H9 (cell line): ENCODE measurements around the gene CDK6. TPM values are rescaled to one million over a fixed set of nuclear protein-coding genes. Genes with fewer than 3 reads are reported as not detected.

Source experiments
- DNase-seq: peaks from one replicate; pipeline ENCODE4 v3.0.0-alpha.2; 2017
- H2AFZ ChIP-seq: one replicate; pipeline ENCODE4 v1.6.1; 2013; ENCODE audit warnings: mild to moderate bottlenecking, low read length, control low read depth, moderate library complexity
- H2AK5ac ChIP-seq: 2 replicates; pipeline ENCODE4 v1.6.1; 2013; ENCODE audit warnings: low read length, control low read depth, mixed read lengths; ENCODE audit not compliant: insufficient read length
- H2BK120ac ChIP-seq: one replicate; pipeline ENCODE4 v1.6.1; 2013; ENCODE audit warnings: low read depth, mild to moderate bottlenecking, low read length, control low read depth, inconsistent platforms; ENCODE audit not compliant: poor library complexity, severe bottlenecking
- H2BK12ac ChIP-seq: 2 replicates; pipeline ENCODE4 v1.6.1; 2013; ENCODE audit warnings: low read length, control low read depth, mixed read lengths, low read depth; ENCODE audit not compliant: insufficient read length
- H2BK15ac ChIP-seq: 2 replicates; pipeline ENCODE4 v1.6.1; 2013; ENCODE audit warnings: low read depth, low read length, control low read depth
- H2BK20ac ChIP-seq: one replicate; pipeline ENCODE4 v1.6.1; 2013; ENCODE audit warnings: low read depth, mild to moderate bottlenecking, low read length, control low read depth, inconsistent platforms; ENCODE audit not compliant: poor library complexity, severe bottlenecking
- H2BK5ac ChIP-seq: 2 replicates; pipeline ENCODE4 v1.6.1; 2013; ENCODE audit warnings: low read length, control low read depth, mixed read lengths; ENCODE audit not compliant: insufficient read length
- H3K14ac ChIP-seq: 2 replicates; pipeline ENCODE4 v1.6.1; 2013; ENCODE audit warnings: low read length, control low read depth; ENCODE audit not compliant: insufficient read depth
- H3K18ac ChIP-seq: 2 replicates; pipeline ENCODE4 v1.6.1; 2013; ENCODE audit warnings: low read depth, mild to moderate bottlenecking, mixed read lengths, low read length, control low read depth; ENCODE audit not compliant: insufficient read length
- H3K23ac ChIP-seq: 2 replicates; pipeline ENCODE4 v1.6.1; 2013; ENCODE audit warnings: low read length, control low read depth, mixed read lengths, low read depth; ENCODE audit not compliant: insufficient read length
- H3K23me2 ChIP-seq: 2 replicates; pipeline ENCODE4 v1.6.1; 2013; ENCODE audit warnings: low read depth, mild to moderate bottlenecking, mixed read lengths, low read length, control low read depth; ENCODE audit not compliant: insufficient read length, poor library complexity, severe bottlenecking
- H3K27ac ChIP-seq: 2 replicates; pipeline ENCODE4 v1.5.1; 2013; ENCODE audit warnings: low read length, control low read depth, mixed read lengths, low read depth; ENCODE audit not compliant: insufficient read length
- H3K27me3 ChIP-seq: 2 replicates; pipeline ENCODE4 v1.6.1; 2013; ENCODE audit warnings: low read length, control low read depth, inconsistent platforms; ENCODE audit not compliant: insufficient read depth
- H3K4ac ChIP-seq: 2 replicates; pipeline ENCODE4 v1.6.1; 2013; ENCODE audit warnings: low read depth, mild to moderate bottlenecking, control low read depth, inconsistent platforms, low read length, moderate library complexity
- H3K4me1 ChIP-seq: 2 replicates; pipeline ENCODE4 v1.6.1; 2013; ENCODE audit warnings: low read length, control low read depth, inconsistent platforms; ENCODE audit not compliant: insufficient read depth
- H3K4me2 ChIP-seq: 2 replicates; pipeline ENCODE4 v1.6.1; 2013; ENCODE audit warnings: low read length, control low read depth, mixed read lengths; ENCODE audit not compliant: insufficient read length, insufficient read depth
- H3K56ac ChIP-seq: 2 replicates; pipeline ENCODE4 v1.6.1; 2013; ENCODE audit warnings: low read depth, mild to moderate bottlenecking, mixed read lengths, low read length, control low read depth; ENCODE audit not compliant: insufficient read length
- H3K79me1 ChIP-seq: 2 replicates; pipeline ENCODE4 v1.6.1; 2013; ENCODE audit warnings: low read depth, mild to moderate bottlenecking, moderate library complexity, low read length, control low read depth, inconsistent platforms; ENCODE audit not compliant: insufficient read depth, poor library complexity, severe bottlenecking
- H3K79me2 ChIP-seq: 2 replicates; pipeline ENCODE4 v1.6.1; 2013; ENCODE audit warnings: low read length, control low read depth, inconsistent platforms; ENCODE audit not compliant: insufficient read depth
- H3K9ac ChIP-seq: 2 replicates; pipeline ENCODE4 v1.6.1; 2013; ENCODE audit warnings: low read length, control low read depth, mixed read lengths; ENCODE audit not compliant: insufficient read length; ENCODE audit errors: extremely low read depth
- H3K9me3 ChIP-seq: one replicate; pipeline ENCODE4 v1.6.1; 2013; ENCODE audit warnings: low read depth, low read length, inconsistent platforms; ENCODE audit not compliant: control insufficient read depth
- H3T11ph ChIP-seq: one replicate; pipeline ENCODE4 v1.6.1; 2013; ENCODE audit warnings: mild to moderate bottlenecking, low read length, control low read depth, inconsistent platforms
- H4K20me1 ChIP-seq: one replicate; pipeline ENCODE4 v1.6.1; 2013; ENCODE audit not compliant: control insufficient read depth, insufficient read length, insufficient read depth
- H4K5ac ChIP-seq: 2 replicates; pipeline ENCODE4 v1.6.1; 2013; ENCODE audit warnings: low read depth, mild to moderate bottlenecking, mixed read lengths, low read length, control low read depth; ENCODE audit not compliant: insufficient read length
- H4K8ac ChIP-seq: replicated peaks from 2 replicates; pipeline ENCODE4 v1.6.1; 2013; ENCODE audit warnings: low read length, control low read depth, mixed read lengths, low read depth; ENCODE audit not compliant: insufficient read length
- H4K91ac ChIP-seq: 2 replicates; pipeline ENCODE4 v1.6.1; 2013; ENCODE audit warnings: low read depth, mild to moderate bottlenecking, moderate library complexity, mixed read lengths, low read length, control low read depth; ENCODE audit not compliant: insufficient read length
- H3K27ac Mint-ChIP-seq, 3 experiments: 2 replicates in 2 of 3; 3 replicates in 1 of 3; pipeline ENCODE4 v1.8.0; 2020 to 2021; ENCODE audit warnings: mixed read lengths in 3 of 3, mild to moderate bottlenecking in 1 of 3, moderate library complexity in 1 of 3
- H3K27me3 Mint-ChIP-seq: 2 replicates; pipeline ENCODE4 v1.8.0; 2021; ENCODE audit warnings: low read depth, mild to moderate bottlenecking, moderate library complexity, mixed read lengths
- H3K36me3 Mint-ChIP-seq, 3 experiments: 2 replicates in 2 of 3; 3 replicates in 1 of 3; pipeline ENCODE4 v1.8.0; 2020 to 2021; ENCODE audit warnings: low read depth in 3 of 3, mixed read lengths in 3 of 3; ENCODE audit not compliant: insufficient read depth in 1 of 3
- H3K4me1 Mint-ChIP-seq, 2 experiments: 2 replicates each; pipeline ENCODE4 v1.8.0; 2020; ENCODE audit warnings: mixed read lengths in 2 of 2
- H3K4me3 Mint-ChIP-seq, 2 experiments: 2 replicates in 1 of 2; 3 replicates in 1 of 2; pipeline ENCODE4 v1.8.0; 2020 to 2021; ENCODE audit warnings: mild to moderate bottlenecking in 2 of 2, mixed read lengths in 2 of 2, moderate library complexity in 1 of 2
- H3K9me3 Mint-ChIP-seq, 2 experiments: 2 replicates in 1 of 2; 3 replicates in 1 of 2; pipeline ENCODE4 v1.8.0; 2020; ENCODE audit warnings: mild to moderate bottlenecking in 2 of 2, mixed read lengths in 2 of 2, moderate library complexity in 1 of 2
- total RNA-seq: library from RNA; stranded (reverse); gene quantifications from 2 replicates; pipeline ENCODE4 v1.2.1, GENCODE V29; 2021
- TF ChIP-seq, protein P1 (sequence below): fragments of 200-600 bp; sonication (generic); conservative IDR thresholded peaks from 3 replicates; pipeline ENCODE4 v1.8.0; 2021; ENCODE audit warnings: antibody characterized with exemption, mild to moderate bottlenecking

CDK6 gene
- total RNA-seq, 1 experiment from 2014 or later = 30.0 TPM

- Histone ChIP-seq H3K4ac (no peak overlapping the region), H3K14ac (no peak overlapping the region), H4K5ac (no peak overlapping the region), H2BK15ac (no peak overlapping the region), H3T11ph (no peak overlapping the region), H3K9ac (no peak overlapping the region), H2AK5ac (no peak overlapping the region), H3K4me1 (peaks cover 5% of the 10 kb centered on the region; the same call in 1 of the 2 replicates), H3K79me2 (no peaks in the 10 kb centered on the region; the same call in 1 of the 2 replicates), H3K79me1 (no peaks in the 10 kb centered on the region), H2BK120ac (no peak overlapping the region), H3K9me3 (no peaks in the 10 kb centered on the region), H3K56ac (no peak overlapping the region), H2BK5ac (no peak overlapping the region), H3K27ac (no peak overlapping the region), H4K8ac (no peak overlapping the region), H3K18ac (no peak overlapping the region), H4K20me1 (no peaks in the 10 kb centered on the region), H3K23ac (no peak overlapping the region), H3K23me2 (no peaks in the 10 kb centered on the region), H4K91ac (no peak overlapping the region), H2BK20ac (no peak overlapping the region), H2AFZ (no peak overlapping the region), H2BK12ac (no peak overlapping the region), H3K27me3 (no peaks in the 10 kb centered on the region), H3K4me2 (no peak overlapping the region)
- Mint-ChIP-seq H3K9me3 (peaks cover 16 to 24% of the 10 kb centered on the region in 2 experiments; a peak in 4 of 5 replicates), H3K27ac (no peak overlapping the region), H3K4me3 (no peak overlapping the region), H3K36me3 (peaks cover 10 to 34% (median 17%) of the 10 kb centered on the region in 3 experiments; a peak in 6 of 7 replicates), H3K27me3 (no peaks in the 10 kb centered on the region), H3K4me1 (peaks cover 30 to 36% of the 10 kb centered on the region in 2 experiments)
- TF ChIP-seq, protein P1, sequence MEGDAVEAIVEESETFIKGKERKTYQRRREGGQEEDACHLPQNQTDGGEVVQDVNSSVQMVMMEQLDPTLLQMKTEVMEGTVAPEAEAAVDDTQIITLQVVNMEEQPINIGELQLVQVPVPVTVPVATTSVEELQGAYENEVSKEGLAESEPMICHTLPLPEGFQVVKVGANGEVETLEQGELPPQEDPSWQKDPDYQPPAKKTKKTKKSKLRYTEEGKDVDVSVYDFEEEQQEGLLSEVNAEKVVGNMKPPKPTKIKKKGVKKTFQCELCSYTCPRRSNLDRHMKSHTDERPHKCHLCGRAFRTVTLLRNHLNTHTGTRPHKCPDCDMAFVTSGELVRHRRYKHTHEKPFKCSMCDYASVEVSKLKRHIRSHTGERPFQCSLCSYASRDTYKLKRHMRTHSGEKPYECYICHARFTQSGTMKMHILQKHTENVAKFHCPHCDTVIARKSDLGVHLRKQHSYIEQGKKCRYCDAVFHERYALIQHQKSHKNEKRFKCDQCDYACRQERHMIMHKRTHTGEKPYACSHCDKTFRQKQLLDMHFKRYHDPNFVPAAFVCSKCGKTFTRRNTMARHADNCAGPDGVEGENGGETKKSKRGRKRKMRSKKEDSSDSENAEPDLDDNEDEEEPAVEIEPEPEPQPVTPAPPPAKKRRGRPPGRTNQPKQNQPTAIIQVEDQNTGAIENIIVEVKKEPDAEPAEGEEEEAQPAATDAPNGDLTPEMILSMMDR = no peak
- no peak for DNase-seq
Observed at GRCh38 chr7:92815412-92815811, 21.0 kb downstream of the CDK6 start.
